ENCODE measurements around the gene ADAMTS12. TPM values are rescaled to one million over a fixed set of nuclear protein-coding genes. Genes with fewer than 3 reads are reported as not detected.

Gene ADAMTS12
- total RNA-seq, 1 experiment from 2014 or later = 0.05 TPM

DNA sequence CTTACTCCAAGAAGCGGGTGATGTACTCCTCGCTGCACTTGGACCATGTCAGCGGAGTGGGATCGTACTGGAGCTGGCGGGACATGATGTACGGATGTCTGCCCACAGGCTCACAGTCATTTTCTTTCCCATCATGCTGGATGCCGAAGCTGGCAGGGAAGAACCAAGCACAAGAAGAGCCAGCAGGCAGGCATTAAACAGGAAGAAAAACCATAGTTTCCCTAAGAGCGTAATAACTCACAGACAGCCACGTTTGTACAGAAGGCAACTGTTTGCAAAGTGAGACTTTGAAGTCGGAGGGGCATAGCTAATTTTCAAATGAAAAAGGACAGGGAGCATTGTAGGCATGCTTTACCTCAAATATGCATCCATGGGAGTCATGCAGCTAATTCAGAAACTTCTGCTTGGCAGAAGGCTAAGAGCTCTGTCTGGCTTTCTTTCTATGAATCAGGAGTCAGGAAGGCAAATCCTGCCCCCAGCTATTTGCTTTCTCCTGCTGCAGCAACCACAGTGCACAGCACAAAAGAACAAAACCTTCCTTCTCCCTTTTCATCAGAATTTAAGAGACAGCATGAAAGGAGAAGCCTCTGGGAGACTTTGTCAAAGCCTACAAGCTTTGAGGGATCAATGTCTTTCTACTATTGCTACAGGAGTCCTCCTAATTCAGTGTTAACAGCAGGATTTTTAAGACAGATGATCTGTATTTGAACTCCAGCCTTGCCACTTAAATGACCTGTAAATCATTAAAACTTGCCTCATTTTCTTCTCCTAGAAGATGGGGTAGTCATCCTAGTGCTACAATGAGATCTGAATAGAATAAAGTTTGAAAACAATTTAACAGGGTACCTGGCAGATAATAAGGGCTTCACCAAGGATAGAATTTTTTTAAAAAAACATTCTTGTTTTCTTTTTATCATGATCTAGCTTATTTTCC, 242.0 kb downstream of the ADAMTS12 start:
- Histone ChIP-seq H3K9me3 (ENCODE audit: control insufficient read depth in 1 of 2, insufficient read depth in 1 of 2, low read depth in 1 of 2, low read length in 2 of 2) (no peaks in the 10 kb centered on the region), H2AFZ (ENCODE audit: low read depth, low read length, poor library complexity, severe bottlenecking) (no peak overlapping the region), H3K4me3 (replicated peaks in 1 of 2; ENCODE audit: low read depth in 1 of 2, low read length in 2 of 2) (no peak overlapping the region), H3K9ac (ENCODE audit: low read length) (no peak overlapping the region), H3K4me2 (ENCODE audit: low read length) (no peak overlapping the region), H3K4me1 (ENCODE audit: control insufficient read depth in 1 of 2, insufficient read depth in 2 of 2, low read length in 2 of 2) (no peaks in the 10 kb centered on the region), H4K20me1 (ENCODE audit: insufficient read depth) (no peaks in the 10 kb centered on the region), H3K36me3 (ENCODE audit: control insufficient read depth in 1 of 2, insufficient read depth in 2 of 2, low read length in 2 of 2) (no peaks in the 10 kb centered on the region), H3K27ac (ENCODE audit: low read depth, low read length) (no peak overlapping the region), H3K79me2 (ENCODE audit: insufficient read depth, low read length) (no peaks in the 10 kb centered on the region), H3K9me2 (ENCODE audit: insufficient read depth) (no peaks in the 10 kb centered on the region), H3K27me3 (ENCODE audit: insufficient read depth, low read length) (peaks cover 35% of the 10 kb centered on the region)
- no TSS peak for BruUV-seq (replicated peaks)
- ATAC-seq (no peak), DNase-seq (ENCODE audit: low read depth, low spot score) (no peak)
- ChIA-PET POLR2A (no interaction called here), RAD21 (ENCODE audit: low non-redundant PET in 1 of 2, low total read pairs in 2 of 2, uncharacterized antibody in 2 of 2, unreplicated experiment in 2 of 2) (no interaction called here), CTCF (no interaction called here)
- intact Hi-C loops (cut with micrococcal nuclease) = no loop called here
- TF ChIP-seq SIN3A (IDR thresholded peaks at IDR 0.05; ENCODE audit: low read depth) (no peak), REST (IDR thresholded peaks at IDR 0.05; ENCODE audit: low read depth) (no peak), EZH2 (IDR thresholded peaks at IDR 0.05) (no peak), FOSL1 (IDR thresholded peaks at IDR 0.05; ENCODE audit: low read depth) (no peak), SRF (IDR thresholded peaks at IDR 0.05; ENCODE audit: low read depth) (no peak), EZH2phosphoT487 (IDR thresholded peaks at IDR 0.05; ENCODE audit: borderline replicate concordance) (no peak), TCF7L2 (IDR thresholded peaks at IDR 0.05; ENCODE audit: borderline replicate concordance, extremely low read depth, insufficient read depth, insufficient read length) (no peak)

All from HCT116 (cell line).